ENCODE results near the gene BRSK2. TPM values are rescaled to one million over a fixed set of nuclear protein-coding genes. Genes with fewer than 3 reads are reported as not detected.
A peak's percentile ranks its signal among the peaks of the same experiment; 100 is the strongest.

The BRSK2 gene
- total RNA-seq, 1 donor from 2014 or later: 9.3 TPM

DNA sequence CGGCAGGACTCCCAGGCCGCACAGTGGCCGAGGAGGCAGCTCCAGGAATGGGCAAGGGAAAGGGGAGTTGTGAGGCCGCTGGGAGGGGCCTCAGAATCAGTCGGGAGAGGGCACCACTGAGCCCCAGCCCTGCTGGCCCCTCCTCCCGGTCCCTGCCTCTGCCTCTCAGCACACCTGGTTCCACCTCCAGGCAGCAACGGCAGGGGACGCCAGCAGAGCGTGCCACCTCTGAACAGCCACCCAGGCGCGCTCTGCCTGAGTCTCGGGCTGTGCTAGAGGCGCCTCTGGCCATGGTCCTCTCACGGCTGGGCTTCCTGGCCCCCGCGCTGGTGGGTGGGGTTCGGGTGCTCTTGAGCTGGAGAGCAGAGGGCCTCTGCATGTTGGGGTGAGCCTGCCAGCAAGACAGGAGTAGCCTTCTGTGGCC, 63.9 kb downstream of the BRSK2 start:
- no peaks in the 10 kb centered on the region for H3K27me3 ChIP-seq
- no peak for DNase-seq (ENCODE audit: low spot score in 2 of 2)
- no peaks in the 10 kb centered on the region for H3K9me3 ChIP-seq
- H3K36me3 ChIP-seq: no peaks in the 10 kb centered on the region
- intact Hi-C loops (cut with DNase I): loop anchor here (1.0 kb wide), 1 partner anchor 62 kb away; no protein-coding TSS in a partner anchor
- peaks cover 5 to 9% of the 10 kb centered on the region in 2 donors for H3K4me1 ChIP-seq
- H3K27ac ChIP-seq: no peak overlapping the region
- TF ChIP-seq, protein P1, sequence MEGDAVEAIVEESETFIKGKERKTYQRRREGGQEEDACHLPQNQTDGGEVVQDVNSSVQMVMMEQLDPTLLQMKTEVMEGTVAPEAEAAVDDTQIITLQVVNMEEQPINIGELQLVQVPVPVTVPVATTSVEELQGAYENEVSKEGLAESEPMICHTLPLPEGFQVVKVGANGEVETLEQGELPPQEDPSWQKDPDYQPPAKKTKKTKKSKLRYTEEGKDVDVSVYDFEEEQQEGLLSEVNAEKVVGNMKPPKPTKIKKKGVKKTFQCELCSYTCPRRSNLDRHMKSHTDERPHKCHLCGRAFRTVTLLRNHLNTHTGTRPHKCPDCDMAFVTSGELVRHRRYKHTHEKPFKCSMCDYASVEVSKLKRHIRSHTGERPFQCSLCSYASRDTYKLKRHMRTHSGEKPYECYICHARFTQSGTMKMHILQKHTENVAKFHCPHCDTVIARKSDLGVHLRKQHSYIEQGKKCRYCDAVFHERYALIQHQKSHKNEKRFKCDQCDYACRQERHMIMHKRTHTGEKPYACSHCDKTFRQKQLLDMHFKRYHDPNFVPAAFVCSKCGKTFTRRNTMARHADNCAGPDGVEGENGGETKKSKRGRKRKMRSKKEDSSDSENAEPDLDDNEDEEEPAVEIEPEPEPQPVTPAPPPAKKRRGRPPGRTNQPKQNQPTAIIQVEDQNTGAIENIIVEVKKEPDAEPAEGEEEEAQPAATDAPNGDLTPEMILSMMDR (IDR thresholded peaks at IDR 0.05): peak; percentile 23 to 55 (median 30)
- H3K4me3 ChIP-seq: no peak overlapping the region

DNA sequence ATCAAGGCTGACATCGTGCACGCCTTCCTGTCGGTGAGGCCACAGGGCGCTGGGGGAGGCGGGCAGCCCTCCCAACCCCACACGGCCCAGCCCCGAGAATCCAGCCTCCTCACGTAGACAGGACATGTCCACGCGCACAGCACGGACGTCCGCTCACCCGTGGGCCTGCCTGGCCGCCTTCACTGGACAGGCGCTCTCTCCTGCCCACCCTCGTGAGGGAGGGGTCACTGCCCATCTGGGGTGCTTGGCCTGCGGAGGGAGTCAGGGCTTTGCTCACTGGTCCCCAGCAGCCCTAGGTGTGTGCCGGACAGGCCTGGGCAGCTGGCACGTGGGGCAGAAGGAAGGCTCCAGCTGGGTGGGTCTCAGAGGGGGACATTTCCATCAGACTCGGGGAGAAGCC, 64.8 kb downstream of the BRSK2 start:
- Histone ChIP-seq H3K4me1 (peaks cover 8 to 19% of the 10 kb centered on the region in 2 donors), H3K36me3 (no peaks in the 10 kb centered on the region), H3K4me3 (no peak overlapping the region), H3K27me3 (no peaks in the 10 kb centered on the region), H3K9me3 (no peaks in the 10 kb centered on the region), H3K27ac (no peak overlapping the region)
- TF ChIP-seq, protein P1 (IDR thresholded peaks at IDR 0.05): no peak
- no peak for DNase-seq (ENCODE audit: low spot score in 2 of 2)
- intact Hi-C loops (cut with DNase I): no loop called here

DNA sequence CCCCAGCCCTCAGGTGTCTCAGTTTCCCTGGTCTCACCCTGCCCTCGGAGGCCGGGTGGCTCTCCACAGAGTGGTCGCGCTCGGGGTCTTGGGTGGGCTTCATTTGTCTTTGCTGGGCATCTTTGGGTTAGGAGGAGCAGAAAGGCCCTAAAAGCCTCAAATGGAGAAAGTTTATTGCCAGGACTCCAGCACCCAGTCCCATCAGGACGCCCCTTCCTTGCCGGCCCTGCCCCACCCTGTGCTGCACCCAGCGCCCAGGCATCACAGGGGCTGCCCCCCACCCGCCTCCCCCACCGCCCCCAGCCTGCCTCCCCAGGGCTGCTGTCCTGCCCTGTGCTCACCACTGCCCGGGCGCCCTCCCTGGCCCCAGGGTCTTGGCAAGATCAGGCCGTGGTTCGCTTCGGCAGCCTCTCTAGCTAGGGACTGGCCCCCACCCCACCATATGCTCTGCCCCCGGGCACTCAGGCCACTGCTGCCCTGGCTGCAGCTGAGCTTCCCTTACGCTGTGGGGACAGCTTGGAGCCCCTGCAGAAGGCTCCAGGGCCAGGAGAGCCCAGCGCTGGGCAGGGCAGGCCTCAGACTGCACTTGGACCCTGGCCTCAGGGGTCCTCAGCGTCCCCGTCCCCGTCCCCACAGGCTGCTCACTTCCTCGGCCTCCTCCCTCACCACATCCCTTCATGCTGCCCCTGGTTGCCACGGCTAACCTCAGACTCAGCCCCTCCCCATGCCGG, 65.5 kb downstream of the BRSK2 start:
- no peaks in the 10 kb centered on the region for H3K27me3 ChIP-seq
- no peak overlapping the region for H3K27ac ChIP-seq
- no peak overlapping the region for H3K4me3 ChIP-seq
- no peaks in the 10 kb centered on the region for H3K9me3 ChIP-seq
- no peaks in the 10 kb centered on the region for H3K36me3 ChIP-seq
- TF ChIP-seq, protein P1 (IDR thresholded peaks at IDR 0.05): no peak
- H3K4me1 ChIP-seq: peaks cover 14 to 25% of the 10 kb centered on the region in 2 donors
- DNase-seq (ENCODE audit: low spot score in 2 of 2): no peak
- intact Hi-C loops (cut with DNase I): loop anchor here (5.0 kb wide), 1 partner anchor 117 kb away; the partner anchor contains the start of gene DUSP8

DNA sequence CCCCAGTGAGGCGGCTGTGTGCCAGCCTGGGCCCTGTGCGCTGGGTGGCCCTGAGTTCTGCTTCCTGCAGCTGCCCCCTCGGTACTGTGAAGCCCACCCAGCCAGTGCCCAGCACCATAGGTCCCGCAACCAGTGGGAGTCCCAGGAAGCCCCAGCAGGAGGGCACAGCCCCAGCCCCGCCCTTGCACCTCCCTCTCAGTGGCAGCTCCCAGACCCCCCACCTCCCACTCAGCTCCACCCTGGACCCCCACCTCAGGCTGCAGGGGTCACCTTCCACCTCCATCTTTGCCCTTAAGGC, 66.0 kb downstream of the BRSK2 start:
- H3K4me3 ChIP-seq: no peak overlapping the region
- DNase-seq (ENCODE audit: low spot score in 2 of 2): no peak
- peaks cover 14 to 25% of the 10 kb centered on the region in 2 donors for H3K4me1 ChIP-seq
- no peaks in the 10 kb centered on the region for H3K27me3 ChIP-seq
- TF ChIP-seq, protein P1 (IDR thresholded peaks at IDR 0.05): no peak
- no peaks in the 10 kb centered on the region for H3K9me3 ChIP-seq
- intact Hi-C loops (cut with DNase I): loop anchor here (5.0 kb wide), 1 partner anchor 117 kb away; the partner anchor contains the start of gene DUSP8
- no peaks in the 10 kb centered on the region for H3K36me3 ChIP-seq
- H3K27ac ChIP-seq: no peak overlapping the region

DNA sequence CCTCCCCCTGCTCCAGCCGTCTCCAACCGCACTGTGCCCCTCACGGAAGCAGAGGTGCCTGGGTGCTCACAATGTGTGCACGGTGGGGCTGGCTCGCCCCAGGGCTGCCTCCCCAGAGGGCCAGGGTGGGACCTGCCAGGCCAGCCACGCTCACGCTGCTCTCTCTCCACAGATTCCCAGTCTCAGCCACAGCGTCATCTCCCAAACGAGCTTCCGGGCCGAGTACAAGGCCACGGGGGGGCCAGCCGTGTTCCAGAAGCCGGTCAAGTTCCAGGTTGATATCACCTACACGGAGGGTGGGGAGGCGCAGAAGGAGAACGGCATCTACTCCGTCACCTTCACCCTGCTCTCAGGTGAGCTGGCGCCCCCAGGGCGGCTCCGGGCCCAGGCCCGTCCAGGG, 66.4 kb downstream of the BRSK2 start:
- Histone ChIP-seq H3K36me3 (no peaks in the 10 kb centered on the region), H3K27me3 (no peaks in the 10 kb centered on the region), H3K4me1 (peaks cover 14 to 30% of the 10 kb centered on the region in 2 donors), H3K4me3 (no peak overlapping the region), H3K9me3 (no peaks in the 10 kb centered on the region), H3K27ac (no peak overlapping the region)
- intact Hi-C loops (cut with DNase I): loop anchor here (5.0 kb wide), 1 partner anchor 116 kb away; the partner anchor contains the start of gene DUSP8
- DNase-seq (ENCODE audit: low spot score in 2 of 2): no peak
- TF ChIP-seq, protein P1 (IDR thresholded peaks at IDR 0.05): no peak

Data from ascending aorta (tissue), 2 donors.